ENCODE measurements around the gene ZNF14. TPM values are rescaled to one million over a fixed set of nuclear protein-coding genes. Genes with fewer than 3 reads are reported as not detected.
"Not testable (repeated sequence)": the region's sequence is repeated elsewhere in the genome, so short reads cannot be mapped to it uniquely, and the experiment has no call there.

Gene ZNF14
- total and polyA plus RNA-seq, 3 experiments from 2014 or later, result 7.4 to 8.9 (median 7.8) TPM

DNA sequence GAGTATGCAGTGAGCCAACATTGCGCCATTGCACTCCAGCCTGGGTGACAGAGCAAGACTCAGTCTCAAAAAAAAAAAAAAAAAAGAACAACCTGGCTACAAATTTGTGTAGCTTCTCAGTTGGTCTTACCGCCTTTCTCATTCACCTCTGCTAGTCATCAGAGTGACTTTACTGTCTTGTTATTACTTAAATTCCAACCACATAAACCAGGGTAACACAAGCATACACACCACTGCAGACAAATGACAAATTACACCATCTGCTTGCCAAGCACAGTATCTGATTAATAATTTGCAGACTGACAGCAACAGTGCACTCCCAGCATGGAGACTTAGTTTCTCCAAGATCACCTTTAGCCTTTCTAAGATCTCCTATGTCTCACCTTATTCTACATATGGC, 11.0 kb downstream of the ZNF14 start:
- CTCF ChIA-PET, result no interaction called here
- H3K4me1 ChIP-seq (ENCODE audit: insufficient read depth, low read length), result no peaks in the 10 kb centered on the region
- H3K27ac ChIP-seq (ENCODE audit: low read depth, low read length), result no peak overlapping the region
- H3K9me3 ChIP-seq (ENCODE audit: low read length), result peaks cover 44% of the 10 kb centered on the region
- POLR2A ChIA-PET, result interaction anchor here (1.0 kb wide), 1 partner anchor 9 kb away, joined by 3 read pairs; no protein-coding TSS in a partner anchor
- H3K27me3 ChIP-seq (ENCODE audit: insufficient read depth, low read length, poor library complexity, severe bottlenecking), result no peaks in the 10 kb centered on the region
- H3K27ac Mint-ChIP-seq, result peak overlapping the region in 1 of 8 donors; percentile 20
- no peak overlapping the region for H3K4me3 Mint-ChIP-seq
- no peaks in the 10 kb centered on the region for H3K27me3 Mint-ChIP-seq
- peaks cover 38 to 92% (median 74%) of the 10 kb centered on the region in 5 donors for H3K9me3 Mint-ChIP-seq
- peaks cover 16 to 20% (median 19%) of the 10 kb centered on the region in 3 donors for H3K4me1 Mint-ChIP-seq
- peaks cover 17% of the 10 kb centered on the region for H3K36me3 ChIP-seq (ENCODE audit: insufficient read depth, low read length)
- peaks cover 26 to 62% (median 59%) of the 10 kb centered on the region in 3 donors for H3K36me3 Mint-ChIP-seq
- no peak overlapping the region for H3K4me3 ChIP-seq (ENCODE audit: low read length)
- no peak for DNase-seq

DNA sequence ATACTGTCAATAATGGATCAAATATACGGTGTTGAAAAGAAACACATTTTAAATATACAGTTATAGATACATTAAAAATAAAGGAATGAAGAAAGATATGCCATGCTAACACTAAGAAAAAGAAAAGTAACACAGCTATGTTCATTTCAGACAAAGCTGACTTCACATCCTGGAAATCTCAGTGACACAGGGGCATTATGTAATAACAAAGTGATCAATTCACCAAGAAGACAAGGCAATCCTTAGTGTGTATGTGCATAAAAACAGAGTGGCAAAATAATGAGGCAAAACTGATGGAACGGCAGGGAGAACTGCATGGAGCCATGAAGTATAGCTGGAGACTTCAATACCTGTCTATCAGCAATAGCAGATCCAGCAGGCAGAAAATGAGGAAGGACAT, 13.1 kb downstream of the ZNF14 start:
- peak overlapping the region in 1 of 7 donors; percentile 25 for H3K4me3 Mint-ChIP-seq
- Histone ChIP-seq H3K4me1 (ENCODE audit: insufficient read depth, low read length) (no peaks in the 10 kb centered on the region), H3K9me3 (ENCODE audit: low read length) (peaks cover 64% of the 10 kb centered on the region), H3K36me3 (ENCODE audit: insufficient read depth, low read length) (peaks cover 20% of the 10 kb centered on the region), H3K4me3 (ENCODE audit: low read length) (no peak overlapping the region), H3K27me3 (ENCODE audit: insufficient read depth, low read length, poor library complexity, severe bottlenecking) (no peaks in the 10 kb centered on the region), H3K27ac (ENCODE audit: low read depth, low read length) (no peak overlapping the region)
- H3K27ac Mint-ChIP-seq, result no peak overlapping the region
- H3K36me3 Mint-ChIP-seq, result peaks cover 39 to 80% (median 67%) of the 10 kb centered on the region in 3 donors
- ChIA-PET POLR2A (interaction anchor here (0.6 kb wide), 1 partner anchor 54 kb away, joined by 5 read pairs; no protein-coding TSS in a partner anchor), CTCF (no interaction called here)
- DNase-seq, result peak in 1 of 5 donors; percentile 19
- peaks cover 54 to 94% (median 89%) of the 10 kb centered on the region in 5 donors for H3K9me3 Mint-ChIP-seq
- no peaks in the 10 kb centered on the region for H3K27me3 Mint-ChIP-seq
- H3K4me1 Mint-ChIP-seq, result peaks cover 13 to 19% (median 16%) of the 10 kb centered on the region in 3 donors

DNA sequence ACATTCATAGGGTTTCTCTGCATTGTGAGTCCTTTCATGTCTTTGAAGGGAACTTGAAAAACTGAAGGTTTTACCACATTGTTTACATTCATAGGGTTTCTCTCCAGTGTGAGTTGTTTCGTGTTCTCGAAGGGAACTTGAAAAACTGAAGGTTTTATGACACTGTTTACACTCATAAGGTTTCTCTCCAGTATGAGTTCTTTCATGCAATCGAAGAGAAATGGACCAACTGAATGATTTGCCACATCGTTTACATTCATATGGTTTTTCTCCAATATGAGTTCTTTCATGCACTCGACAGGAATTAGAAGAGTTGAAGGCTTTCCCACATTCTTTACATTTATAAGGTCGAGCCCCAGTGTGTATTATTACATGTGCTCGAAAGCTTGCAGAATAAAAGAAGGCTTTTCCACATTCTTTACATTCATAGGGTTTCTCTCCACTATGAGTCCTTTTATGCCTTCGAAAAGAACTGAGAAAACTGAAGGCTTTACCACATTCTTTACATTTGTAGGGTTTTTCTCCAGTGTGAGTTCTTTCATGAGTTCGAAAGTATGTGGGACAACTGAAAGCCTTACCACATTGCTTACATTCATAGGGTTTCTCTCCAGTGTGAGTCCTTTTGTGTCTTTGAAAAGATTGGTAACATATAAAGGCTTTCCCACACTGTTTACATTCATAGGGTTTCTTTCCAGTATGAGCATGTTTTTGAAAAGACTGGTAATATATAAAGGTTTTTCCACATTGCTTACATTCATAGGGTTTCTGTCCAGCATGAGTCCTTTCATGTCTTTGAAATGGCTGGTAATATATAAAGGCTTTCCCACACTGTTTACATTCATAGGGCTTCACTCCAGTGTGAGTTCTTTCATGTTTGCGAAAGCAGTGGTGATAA, 20.7 kb downstream of the ZNF14 start:
- H3K27ac Mint-ChIP-seq, result no peak overlapping the region
- peaks cover 0 to under 1% (median under 1%) of the 10 kb centered on the region in 3 donors for H3K4me1 Mint-ChIP-seq
- no peak overlapping the region for H3K4me3 Mint-ChIP-seq
- H3K27ac ChIP-seq (ENCODE audit: low read depth, low read length), result no peak overlapping the region
- H3K4me3 ChIP-seq (ENCODE audit: low read length), result peak overlapping the region; percentile 9
- no peaks in the 10 kb centered on the region for H3K4me1 ChIP-seq (ENCODE audit: insufficient read depth, low read length)
- H3K9me3 ChIP-seq (ENCODE audit: low read length), result peaks cover 84% of the 10 kb centered on the region
- no peaks in the 10 kb centered on the region for H3K27me3 Mint-ChIP-seq
- ChIA-PET POLR2A (no interaction called here), CTCF (no interaction called here)
- H3K27me3 ChIP-seq (ENCODE audit: insufficient read depth, low read length, poor library complexity, severe bottlenecking), result no peaks in the 10 kb centered on the region
- peaks cover 40 to 84% (median 77%) of the 10 kb centered on the region in 3 donors for H3K36me3 Mint-ChIP-seq
- no peak for DNase-seq
- peaks cover 35% of the 10 kb centered on the region for H3K36me3 ChIP-seq (ENCODE audit: insufficient read depth, low read length)
- H3K9me3 Mint-ChIP-seq, result peaks cover 43 to 99% (median 97%) of the 10 kb centered on the region in 5 donors

DNA sequence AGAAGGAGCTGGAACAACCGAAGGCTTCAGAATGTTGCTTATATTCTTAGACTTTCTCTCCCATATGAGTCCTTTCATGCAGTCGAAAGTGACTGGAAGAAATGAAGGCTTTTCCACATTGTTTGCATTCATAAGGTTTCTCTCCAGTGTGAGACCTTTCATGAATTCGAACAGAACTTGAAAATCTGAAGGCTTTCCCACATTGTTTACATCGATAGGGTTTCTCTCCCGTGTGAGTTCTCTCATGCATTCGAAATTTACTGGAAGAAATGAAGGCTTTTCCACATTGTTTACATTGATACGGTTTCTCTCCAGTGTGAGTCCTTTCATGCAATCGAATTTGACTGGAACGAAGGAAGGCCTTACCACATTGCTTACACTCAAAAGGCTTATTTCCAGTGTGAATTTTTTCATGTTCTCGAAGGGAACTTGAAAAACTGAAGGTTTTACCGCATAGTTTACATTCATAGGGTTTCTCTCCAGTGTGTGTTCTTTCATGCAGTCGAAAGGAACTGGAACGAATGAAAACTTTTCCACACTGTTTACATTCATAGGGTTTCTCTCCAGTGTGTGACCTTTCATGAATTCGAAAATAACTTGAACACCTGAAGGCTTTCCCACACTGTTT, 21.5 kb downstream of the ZNF14 start:
- Mint-ChIP-seq H3K27me3 (no peaks in the 10 kb centered on the region), H3K27ac (no peak overlapping the region), H3K4me1 (peaks cover 0 to 2% (median 2%) of the 10 kb centered on the region in 3 donors), H3K36me3 (peaks cover 32 to 83% (median 74%) of the 10 kb centered on the region in 3 donors), H3K4me3 (no peak overlapping the region), H3K9me3 (peaks cover 39 to 99% (median 96%) of the 10 kb centered on the region in 5 donors)
- Histone ChIP-seq H3K4me3 (ENCODE audit: low read length) (peak overlapping the region; percentile 9), H3K9me3 (ENCODE audit: low read length) (peaks cover 83% of the 10 kb centered on the region), H3K27ac (ENCODE audit: low read depth, low read length) (no peak overlapping the region), H3K36me3 (ENCODE audit: insufficient read depth, low read length) (peaks cover 30% of the 10 kb centered on the region), H3K27me3 (ENCODE audit: insufficient read depth, low read length, poor library complexity, severe bottlenecking) (no peaks in the 10 kb centered on the region), H3K4me1 (ENCODE audit: insufficient read depth, low read length) (no peaks in the 10 kb centered on the region)
- CTCF ChIA-PET, result no interaction called here
- POLR2A ChIA-PET, result no interaction called here
- DNase-seq, result no peak

DNA sequence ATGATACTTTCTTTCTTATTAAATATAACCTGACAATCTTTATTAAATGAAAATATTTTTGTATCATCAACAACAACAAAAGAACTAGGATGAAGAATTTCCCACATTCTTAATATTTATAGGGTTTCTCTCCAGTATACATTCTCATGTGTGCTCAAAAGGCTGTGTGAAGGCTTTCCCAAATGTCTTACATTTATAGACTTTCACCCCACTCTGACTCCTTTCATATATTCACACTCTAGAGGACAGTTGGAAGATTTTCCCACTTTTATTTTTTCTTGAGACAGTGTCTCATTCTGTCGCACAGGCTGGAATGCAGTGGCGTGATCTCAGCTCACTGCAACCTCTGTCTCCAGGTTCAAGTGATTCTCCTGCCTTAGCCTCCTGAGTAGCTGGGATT, 22.4 kb downstream of the ZNF14 start:
- ChIA-PET CTCF (no interaction called here), POLR2A (no interaction called here)
- Histone ChIP-seq H3K4me3 (ENCODE audit: low read length) (no peak overlapping the region), H3K4me1 (ENCODE audit: insufficient read depth, low read length) (no peaks in the 10 kb centered on the region), H3K9me3 (ENCODE audit: low read length) (peaks cover 76% of the 10 kb centered on the region), H3K36me3 (ENCODE audit: insufficient read depth, low read length) (peaks cover 30% of the 10 kb centered on the region), H3K27me3 (ENCODE audit: insufficient read depth, low read length, poor library complexity, severe bottlenecking) (no peaks in the 10 kb centered on the region), H3K27ac (ENCODE audit: low read depth, low read length) (no peak overlapping the region)
- no peak overlapping the region for H3K4me3 Mint-ChIP-seq
- peaks cover 0 to 6% (median 3%) of the 10 kb centered on the region in 3 donors for H3K4me1 Mint-ChIP-seq
- H3K9me3 Mint-ChIP-seq, result peaks cover 38 to 99% (median 95%) of the 10 kb centered on the region in 5 donors
- no peak for DNase-seq
- peaks cover 32 to 81% (median 71%) of the 10 kb centered on the region in 3 donors for H3K36me3 Mint-ChIP-seq
- H3K27me3 Mint-ChIP-seq, result no peaks in the 10 kb centered on the region
- no peak overlapping the region for H3K27ac Mint-ChIP-seq

DNA sequence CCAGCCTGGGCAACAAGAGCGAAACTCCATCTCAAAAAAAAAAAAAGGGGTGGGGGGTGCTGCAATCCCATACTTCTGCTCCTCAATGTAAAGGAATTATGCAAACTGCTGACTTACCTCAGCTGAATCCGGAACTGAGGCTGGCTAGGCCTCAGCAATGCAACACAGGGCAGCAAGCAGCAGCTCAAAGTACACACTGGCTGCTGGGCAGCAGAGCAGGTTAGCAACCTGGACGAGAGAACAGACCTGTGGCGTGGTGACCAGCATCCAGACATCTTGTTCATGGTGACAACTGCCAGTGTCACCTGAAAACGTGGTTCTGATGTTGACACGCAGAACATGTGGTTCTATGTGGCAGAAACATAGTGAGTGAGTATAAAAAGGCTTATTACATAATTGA, 28.1 kb downstream of the ZNF14 start:
- H3K9me3 Mint-ChIP-seq, result peaks cover 20 to 75% (median 62%) of the 10 kb centered on the region in 5 donors
- H3K27me3 Mint-ChIP-seq, result no peaks in the 10 kb centered on the region
- H3K36me3 Mint-ChIP-seq, result peaks cover 19 to 61% (median 35%) of the 10 kb centered on the region in 3 donors
- no peaks in the 10 kb centered on the region for H3K36me3 ChIP-seq (ENCODE audit: insufficient read depth, low read length)
- H3K4me3 ChIP-seq (ENCODE audit: low read length), result no peak overlapping the region
- no peaks in the 10 kb centered on the region for H3K4me1 ChIP-seq (ENCODE audit: insufficient read depth, low read length)
- no peaks in the 10 kb centered on the region for H3K27me3 ChIP-seq (ENCODE audit: insufficient read depth, low read length, poor library complexity, severe bottlenecking)
- no peak overlapping the region for H3K27ac ChIP-seq (ENCODE audit: low read depth, low read length)
- no peak overlapping the region for H3K4me3 Mint-ChIP-seq
- ChIA-PET POLR2A (no interaction called here), CTCF (no interaction called here)
- H3K9me3 ChIP-seq (ENCODE audit: low read length), result peaks cover 30% of the 10 kb centered on the region
- no peak for DNase-seq
- peaks cover 0 to 6% (median 3%) of the 10 kb centered on the region in 3 donors for H3K4me1 Mint-ChIP-seq
- no peak overlapping the region for H3K27ac Mint-ChIP-seq

DNA sequence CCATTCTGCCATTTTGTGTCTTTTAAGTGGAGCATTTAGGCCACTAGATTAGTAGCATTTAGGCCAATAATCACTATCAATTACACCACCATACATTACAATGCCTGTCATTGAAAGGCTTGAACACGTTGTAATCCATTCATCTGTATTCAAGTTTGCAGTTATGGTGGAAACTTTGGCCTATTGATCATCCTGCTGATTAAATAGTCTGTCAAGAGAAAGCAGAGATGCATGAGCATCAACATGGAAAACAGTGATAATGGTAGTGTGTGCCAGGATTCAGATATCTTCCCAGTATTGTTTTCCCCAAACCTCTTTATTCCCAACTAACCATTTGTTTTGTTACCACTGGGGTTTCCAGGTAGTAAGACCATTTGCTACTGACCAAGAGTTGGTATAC, 32.4 kb downstream of the ZNF14 start:
- H3K9me3 ChIP-seq (ENCODE audit: low read length); H3K27ac Mint-ChIP-seq; H3K27me3 Mint-ChIP-seq; H3K36me3 ChIP-seq (ENCODE audit: insufficient read depth, low read length); CTCF ChIA-PET; H3K4me1 ChIP-seq (ENCODE audit: insufficient read depth, low read length); DNase-seq; H3K4me3 ChIP-seq (ENCODE audit: low read length); H3K27me3 ChIP-seq (ENCODE audit: insufficient read depth, low read length, poor library complexity, severe bottlenecking); H3K4me3 Mint-ChIP-seq; H3K4me1 Mint-ChIP-seq; H3K27ac ChIP-seq (ENCODE audit: low read depth, low read length): not testable (repeated sequence)
- H3K36me3 Mint-ChIP-seq, result peaks cover 10 to 30% (median 16%) of the 10 kb centered on the region in 3 donors
- POLR2A ChIA-PET, result interaction anchor here (0.9 kb wide), 1 partner anchor 9 kb away, joined by 5 read pairs; no protein-coding TSS in a partner anchor
- H3K9me3 Mint-ChIP-seq, result peaks cover 0 to 34% (median 26%) of the 10 kb centered on the region in 5 donors

DNA sequence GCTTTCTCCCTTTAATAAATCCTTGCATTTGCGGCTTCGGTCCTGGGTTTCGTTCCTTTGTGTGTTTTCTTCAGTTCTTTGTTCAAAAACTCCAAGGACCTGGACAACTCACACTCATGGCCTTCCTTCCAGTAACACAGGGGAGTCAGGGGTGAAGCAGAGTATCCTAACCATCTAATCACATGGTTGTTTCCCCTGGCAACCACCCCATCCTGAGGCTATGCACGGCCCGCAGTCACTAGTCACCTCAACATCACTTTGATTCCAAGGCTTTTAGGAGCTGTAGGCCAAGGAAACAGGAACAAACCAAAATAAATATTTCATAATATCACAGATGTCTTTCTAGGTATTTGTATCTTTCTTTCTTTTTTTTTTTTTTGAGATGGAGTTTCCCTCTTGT, 35.3 kb downstream of the ZNF14 start:
- Histone ChIP-seq H3K4me3 (ENCODE audit: low read length) (no peak overlapping the region), H3K36me3 (ENCODE audit: insufficient read depth, low read length) (no peaks in the 10 kb centered on the region), H3K4me1 (ENCODE audit: insufficient read depth, low read length) (no peaks in the 10 kb centered on the region), H3K27me3 (ENCODE audit: insufficient read depth, low read length, poor library complexity, severe bottlenecking) (no peaks in the 10 kb centered on the region), H3K9me3 (ENCODE audit: low read length) (no peaks in the 10 kb centered on the region), H3K27ac (ENCODE audit: low read depth, low read length) (no peak overlapping the region)
- Mint-ChIP-seq H3K36me3 (peaks cover 1 to 13% (median 6%) of the 10 kb centered on the region in 3 donors), H3K9me3 (peaks cover 0 to 14% (median 4%) of the 10 kb centered on the region in 5 donors), H3K27me3 (no peaks in the 10 kb centered on the region), H3K4me1 (peaks cover 0 to 3% (median 3%) of the 10 kb centered on the region in 3 donors), H3K27ac (peak overlapping the region in 2 of 8 donors; percentile 19 to 29), H3K4me3 (no peak overlapping the region)
- no peak for DNase-seq
- ChIA-PET POLR2A (interaction anchor here (0.6 kb wide), 2 partner anchors 33 to 111 kb away, joined by 8 to 9 read pairs; no protein-coding TSS in a partner anchor), CTCF (no interaction called here)
